CD1c-positive myeloid dendritic cell (primary cell): Measurements from ENCODE around the gene FAM83G.
"Not testable (repeated sequence)": the region's sequence is repeated elsewhere in the genome, so short reads cannot be mapped to it uniquely, and the experiment has no call there.

Experiments
- DNase-seq: peaks from one replicate; pipeline ENCODE4 v3.0.0-alpha.2; 2016; ENCODE audit errors: extremely low spot score

The FAM83G gene

GRCh38 chr17:19004421-19005136 lies at the start of gene FAM83G:
FAM83G (minus strand) TSS chr17:19004764; CDS start chr17:19004041, 723 bp downstream.
- peak; percentile 84 for DNase-seq

- DNase-seq: not testable (repeated sequence)
Measured at GRCh38 chr17:19048826-19049225, 44.3 kb upstream of the FAM83G start.

- not testable (repeated sequence) for DNase-seq
Measured at GRCh38 chr17:19047510-19047909, 42.9 kb upstream of the FAM83G start.

- not testable (repeated sequence) for DNase-seq
Measured at GRCh38 chr17:19046782-19047375, 42.3 kb upstream of the FAM83G start, which contains the start of gene GRAP. GRAP (minus strand) TSS chr17:19046957; CDS start chr17:19046926, 31 bp downstream.

GRCh38 chr17:19044643-19045042 lies 40.1 kb upstream of the FAM83G start:
- DNase-seq: not testable (repeated sequence)

- DNase-seq: not testable (repeated sequence)
Measured at GRCh38 chr17:19043032-19043431, 38.5 kb upstream of the FAM83G start.

GRCh38 chr17:19042369-19042768 lies 37.8 kb upstream of the FAM83G start:
- not testable (repeated sequence) for DNase-seq

- not testable (repeated sequence) for DNase-seq
Measured at GRCh38 chr17:19041871-19042270, 37.3 kb upstream of the FAM83G start.

GRCh38 chr17:19040350-19040749 lies 35.8 kb upstream of the FAM83G start:
- DNase-seq: not testable (repeated sequence)

- not testable (repeated sequence) for DNase-seq
Measured at GRCh38 chr17:19038730-19039129, 34.2 kb upstream of the FAM83G start.

- not testable (repeated sequence) for DNase-seq
Measured at GRCh38 chr17:19038007-19038406, 33.4 kb upstream of the FAM83G start.

GRCh38 chr17:19037547-19037946 lies 33.0 kb upstream of the FAM83G start:
- not testable (repeated sequence) for DNase-seq

GRCh38 chr17:19036186-19036585 lies 31.6 kb upstream of the FAM83G start:
- not testable (repeated sequence) for DNase-seq

GRCh38 chr17:19032377-19032988 lies 27.9 kb upstream of the FAM83G start:
- DNase-seq: not testable (repeated sequence)

GRCh38 chr17:19031729-19032128 lies 27.2 kb upstream of the FAM83G start:
- not testable (repeated sequence) for DNase-seq

- not testable (repeated sequence) for DNase-seq
Measured at GRCh38 chr17:19030771-19031449, 26.3 kb upstream of the FAM83G start.

- DNase-seq: not testable (repeated sequence)
Measured at GRCh38 chr17:19029740-19030139, 25.2 kb upstream of the FAM83G start.

- not testable (repeated sequence) for DNase-seq
Measured at GRCh38 chr17:19028671-19029070, 24.1 kb upstream of the FAM83G start.

GRCh38 chr17:19024101-19025078 lies 19.8 kb upstream of the FAM83G start:
- no peak for DNase-seq

- DNase-seq: no peak
Measured at GRCh38 chr17:19023209-19023999, 18.8 kb upstream of the FAM83G start.
